ENCODE results near the gene RCAN2.

- TF ChIP-seq POLR2AphosphoS5 (IDR thresholded peaks at IDR 0.05; ENCODE audit: low read depth, low read length) (no peak), TAF1 (IDR thresholded peaks at IDR 0.05; ENCODE audit: borderline replicate concordance, low read depth, low read length) (no peak), POLR2A (IDR thresholded peaks at IDR 0.05; ENCODE audit: low read depth, low read length) (no peak)
Observed at GRCh38 chr6:46392294-46392693, 99.0 kb downstream of the RCAN2 start.

Measured in GM12892 (cell line).